ENCODE results near the gene GRID1.
A peak's percentile ranks its signal among the peaks of the same experiment; 100 is the strongest.
"Not testable (repeated sequence)": the region's sequence is repeated elsewhere in the genome, so short reads cannot be mapped to it uniquely, and the experiment has no call there.

GRID1 gene

GRCh38 chr10:85967594-85967993 lies 399.0 kb downstream of the GRID1 start:
- no peak for TF ChIP-seq JUND (IDR thresholded peaks at IDR 0.05; ENCODE audit: low read depth)
- DNase-seq (ENCODE audit: low read depth in 1 of 2, low spot score in 1 of 2): no peak
- in situ Hi-C loops (cut with HindIII; ENCODE audit: low pct_unique_long_range_greater_than_20kb, low sequenced_read_pairs): no loop called here

DNA sequence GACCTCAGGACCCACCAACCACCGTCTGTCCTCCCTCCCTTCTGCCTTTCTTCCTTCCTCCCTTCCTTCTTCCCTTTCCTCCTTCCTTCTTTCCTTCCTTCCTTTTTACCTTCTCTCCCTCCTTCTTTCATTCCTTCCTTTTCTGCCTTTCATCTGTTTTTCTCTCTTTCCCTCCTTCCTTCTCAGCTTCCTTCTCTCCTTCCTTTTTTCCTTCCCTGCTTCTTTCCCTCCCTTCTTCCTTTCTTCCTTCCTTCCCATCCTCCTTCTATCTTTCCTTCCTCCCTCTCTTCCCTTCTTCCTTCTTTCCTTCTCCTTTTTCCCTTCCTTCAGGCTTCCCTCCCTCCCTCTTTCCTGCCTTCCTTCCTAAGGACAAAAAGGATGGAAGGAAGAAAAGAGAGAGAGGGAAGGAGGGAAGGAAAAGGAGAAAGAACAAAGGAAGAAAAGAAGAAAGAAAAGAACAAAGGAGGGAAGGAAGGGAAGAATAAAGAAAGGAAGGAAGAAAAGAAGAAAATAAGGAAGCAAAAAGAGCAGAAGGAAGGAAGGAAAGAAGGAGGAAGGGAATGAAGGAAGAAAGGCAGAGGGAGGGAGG lies 405.0 kb downstream of the GRID1 start:
- in situ Hi-C loops (cut with HindIII; ENCODE audit: low pct_unique_long_range_greater_than_20kb, low sequenced_read_pairs): no loop called here
- DNase-seq (ENCODE audit: low read depth in 1 of 2, low spot score in 1 of 2): no peak
- TF ChIP-seq JUND (IDR thresholded peaks at IDR 0.05; ENCODE audit: low read depth): no peak

DNA sequence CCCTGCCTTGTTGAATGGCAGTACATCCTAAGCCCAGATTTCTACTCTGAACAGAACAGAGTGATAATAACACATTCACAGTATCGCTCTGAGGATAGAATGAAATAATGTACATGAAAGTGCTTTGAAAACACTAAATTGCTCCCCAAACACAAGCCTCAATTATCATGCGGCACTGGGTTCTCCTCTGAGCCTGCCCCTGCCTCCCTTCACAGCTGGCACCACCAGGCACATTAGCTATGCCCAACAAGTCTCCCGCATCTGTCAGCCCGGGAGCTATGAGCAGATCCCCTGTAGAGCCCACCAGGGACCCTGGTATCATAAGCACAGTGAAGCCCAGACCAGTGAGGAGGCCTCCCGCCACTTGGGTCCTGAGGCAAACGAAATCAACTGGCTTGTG lies 405.5 kb downstream of the GRID1 start:
- in situ Hi-C loops (cut with HindIII; ENCODE audit: low pct_unique_long_range_greater_than_20kb, low sequenced_read_pairs): no loop called here
- DNase-seq (ENCODE audit: low read depth in 1 of 2, low spot score in 1 of 2): no peak
- no peak for TF ChIP-seq JUND (IDR thresholded peaks at IDR 0.05; ENCODE audit: low read depth)

DNA sequence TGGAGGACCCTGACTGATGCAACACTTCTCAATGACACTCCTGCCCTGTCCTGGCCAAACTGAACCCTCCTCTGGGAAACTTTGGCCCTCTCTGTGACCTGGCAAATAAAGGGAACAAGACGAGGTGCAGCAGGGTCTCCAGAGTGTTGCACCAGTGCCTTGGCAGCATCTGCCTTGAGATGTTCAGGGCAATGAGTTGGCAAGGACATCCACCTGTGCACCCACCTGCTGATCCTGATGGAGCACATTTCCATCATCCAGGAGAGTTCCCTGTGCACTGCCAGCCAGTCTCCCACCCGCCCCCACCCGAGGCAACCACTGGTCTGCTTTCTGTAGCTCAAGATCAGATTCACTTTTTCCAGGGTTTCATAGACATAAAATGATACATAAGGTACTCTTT lies 407.4 kb downstream of the GRID1 start:
- in situ Hi-C loops (cut with HindIII; ENCODE audit: low pct_unique_long_range_greater_than_20kb, low sequenced_read_pairs): no loop called here
- TF ChIP-seq JUND (IDR thresholded peaks at IDR 0.05; ENCODE audit: low read depth): no peak

GRCh38 chr10:85950921-85951320 lies 415.7 kb downstream of the GRID1 start:
- in situ Hi-C loops (cut with HindIII; ENCODE audit: low pct_unique_long_range_greater_than_20kb, low sequenced_read_pairs): no loop called here
- DNase-seq (ENCODE audit: low read depth in 1 of 2, low spot score in 1 of 2): no peak
- no peak for TF ChIP-seq JUND (IDR thresholded peaks at IDR 0.05; ENCODE audit: low read depth)

More for the DNA sequence above, 407.4 kb downstream of the GRID1 start:
- no peak for DNase-seq (ENCODE audit: low read depth in 1 of 2, low spot score in 1 of 2)

GRCh38 chr10:85946713-85947326 lies 419.8 kb downstream of the GRID1 start:
- TF ChIP-seq JUND (IDR thresholded peaks at IDR 0.05; ENCODE audit: low read depth): no peak
- peak in 1 of 2 experiments; percentile 46 for DNase-seq (ENCODE audit: low read depth in 1 of 2, low spot score in 1 of 2)
- in situ Hi-C loops (cut with HindIII; ENCODE audit: low pct_unique_long_range_greater_than_20kb, low sequenced_read_pairs): no loop called here

DNA sequence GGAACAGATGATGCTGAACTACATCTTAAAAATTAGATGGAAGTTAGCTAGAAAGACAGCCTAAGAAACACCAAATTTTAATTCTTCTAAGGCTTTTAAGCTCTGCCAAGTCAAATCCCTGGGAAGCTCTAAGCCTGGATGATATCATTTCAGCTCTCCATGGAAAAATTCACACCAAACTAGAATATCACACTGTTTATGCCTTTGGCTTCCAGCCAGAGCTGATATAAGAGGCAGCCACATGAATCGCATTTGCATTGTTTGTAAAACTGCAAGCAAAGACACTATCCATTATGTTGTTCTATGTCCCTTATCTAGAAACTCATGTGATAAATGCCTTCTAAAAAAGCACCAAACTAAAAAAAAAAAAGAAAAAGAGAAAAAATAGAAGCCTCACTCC lies 430.4 kb downstream of the GRID1 start:
- TF ChIP-seq JUND (IDR thresholded peaks at IDR 0.05; ENCODE audit: low read depth): no peak
- in situ Hi-C loops (cut with HindIII; ENCODE audit: low pct_unique_long_range_greater_than_20kb, low sequenced_read_pairs): no loop called here
- no peak for DNase-seq (ENCODE audit: low read depth in 1 of 2, low spot score in 1 of 2)

GRCh38 chr10:85934586-85934985 lies 432.0 kb downstream of the GRID1 start:
- no peak for DNase-seq (ENCODE audit: low read depth in 1 of 2, low spot score in 1 of 2)
- in situ Hi-C loops (cut with HindIII; ENCODE audit: low pct_unique_long_range_greater_than_20kb, low sequenced_read_pairs): no loop called here
- no peak for TF ChIP-seq JUND (IDR thresholded peaks at IDR 0.05; ENCODE audit: low read depth)

DNA sequence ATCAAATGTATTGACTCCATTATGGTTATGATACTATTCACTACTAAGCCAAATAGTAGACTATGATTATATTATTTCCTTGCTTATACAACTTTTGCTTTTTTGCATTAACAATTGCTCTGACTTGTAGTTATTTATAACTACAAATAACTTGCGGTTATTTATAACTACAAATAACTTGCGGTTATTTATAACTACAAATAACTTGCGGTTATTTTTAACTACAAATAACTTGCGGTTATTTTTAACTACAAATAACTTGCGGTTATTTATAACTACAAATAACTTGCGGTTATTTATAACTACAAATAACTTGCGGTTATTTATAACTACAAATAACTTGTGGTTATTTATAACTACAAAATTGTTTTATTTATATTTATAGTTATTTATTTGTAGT lies 436.6 kb downstream of the GRID1 start:
- DNase-seq (ENCODE audit: low read depth in 1 of 2, low spot score in 1 of 2); in situ Hi-C loops (cut with HindIII; ENCODE audit: low pct_unique_long_range_greater_than_20kb, low sequenced_read_pairs): not testable (repeated sequence)

DNA sequence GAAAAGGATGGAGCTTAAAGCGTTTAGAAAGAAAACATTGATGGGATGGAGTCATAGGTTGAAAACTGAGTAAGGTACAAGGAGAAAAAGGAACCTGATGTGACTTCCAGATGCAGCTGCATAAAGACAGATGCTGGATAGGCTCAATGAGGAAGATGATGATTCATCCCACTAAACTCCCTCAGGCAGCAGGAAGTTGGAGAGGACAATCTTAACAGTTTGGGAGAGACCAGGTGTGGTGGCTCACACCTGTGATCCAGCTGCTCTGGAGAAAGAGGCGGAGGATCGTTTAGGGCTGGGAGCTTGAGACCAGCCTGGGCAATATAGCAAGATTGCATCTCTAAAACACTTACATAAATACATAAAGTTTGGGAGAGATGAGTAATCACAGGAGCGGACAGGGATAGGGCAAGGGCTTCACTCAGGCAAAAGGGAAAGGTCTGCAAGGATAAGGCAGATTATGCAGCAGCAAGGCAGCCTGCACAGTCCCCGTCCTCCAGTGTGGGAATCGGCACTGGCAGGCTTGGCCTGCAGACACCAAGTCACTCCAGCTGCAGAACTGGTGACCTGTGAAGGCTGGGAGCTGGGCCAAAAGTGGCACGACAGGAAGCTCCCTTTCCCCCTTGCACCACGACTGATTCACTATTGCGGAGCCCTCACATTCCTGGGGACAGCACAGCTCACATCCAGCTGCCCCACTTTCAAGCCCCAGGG lies 438.5 kb downstream of the GRID1 start:
- no peak for TF ChIP-seq JUND (IDR thresholded peaks at IDR 0.05; ENCODE audit: low read depth)
- DNase-seq (ENCODE audit: low read depth in 1 of 2, low spot score in 1 of 2): peak in 1 of 2 experiments; percentile 13
- in situ Hi-C loops (cut with HindIII; ENCODE audit: low pct_unique_long_range_greater_than_20kb, low sequenced_read_pairs): no loop called here

DNA sequence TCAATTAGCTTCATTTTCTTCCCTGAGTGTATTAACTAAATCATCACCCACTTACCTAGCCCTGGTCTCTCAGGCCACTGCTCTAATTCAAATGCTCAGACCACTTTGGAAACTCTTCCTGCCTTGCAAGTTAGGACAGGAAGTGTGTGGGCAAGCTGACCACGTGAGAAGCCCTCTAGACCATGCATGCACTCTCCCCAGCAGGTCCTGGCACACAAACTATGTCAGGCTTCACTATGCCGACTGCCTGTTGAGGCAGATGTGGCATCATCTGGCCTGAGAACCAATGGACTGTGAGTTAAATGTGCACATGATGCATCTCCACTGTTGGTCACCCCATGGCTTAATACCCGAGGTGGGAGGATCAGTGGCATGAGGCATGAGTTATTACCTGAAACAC lies 439.6 kb downstream of the GRID1 start:
- in situ Hi-C loops (cut with HindIII; ENCODE audit: low pct_unique_long_range_greater_than_20kb, low sequenced_read_pairs): no loop called here
- TF ChIP-seq JUND (IDR thresholded peaks at IDR 0.05; ENCODE audit: low read depth): no peak
- no peak for DNase-seq (ENCODE audit: low read depth in 1 of 2, low spot score in 1 of 2)

- in situ Hi-C loops (cut with HindIII; ENCODE audit: low pct_unique_long_range_greater_than_20kb, low sequenced_read_pairs): no loop called here
- no peak for DNase-seq (ENCODE audit: low read depth in 1 of 2, low spot score in 1 of 2)
- TF ChIP-seq JUND (IDR thresholded peaks at IDR 0.05; ENCODE audit: low read depth): no peak
Measured at GRCh38 chr10:85926136-85926535, 440.5 kb downstream of the GRID1 start.

DNA sequence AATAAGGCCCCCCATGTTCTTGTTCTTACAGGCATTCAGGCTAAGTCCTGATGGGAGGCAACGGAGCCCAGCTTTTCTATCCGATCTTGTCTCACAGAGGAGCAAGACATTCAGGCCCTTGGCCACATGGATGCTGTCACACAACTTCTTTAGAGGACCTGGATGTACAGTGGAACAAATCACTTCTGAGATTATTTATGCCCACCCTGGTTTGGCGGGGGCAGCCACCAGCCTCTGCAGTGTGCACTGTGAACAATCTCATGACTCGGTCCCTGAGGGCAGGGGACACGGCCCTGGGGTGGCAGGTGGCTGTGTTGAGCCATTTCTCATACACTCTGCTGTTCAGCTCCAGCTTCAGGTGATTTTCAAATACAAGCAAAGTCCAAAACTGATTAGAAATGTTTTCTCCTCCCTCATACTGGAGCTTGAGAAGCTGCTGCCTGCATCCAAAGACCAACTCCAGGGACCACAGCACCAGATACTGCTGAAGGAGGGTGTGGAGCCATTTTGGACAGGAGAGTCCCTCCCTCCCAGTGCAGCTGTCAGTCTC lies 441.3 kb downstream of the GRID1 start:
- no peak for DNase-seq (ENCODE audit: low read depth in 1 of 2, low spot score in 1 of 2)
- no peak for TF ChIP-seq JUND (IDR thresholded peaks at IDR 0.05; ENCODE audit: low read depth)
- in situ Hi-C loops (cut with HindIII; ENCODE audit: low pct_unique_long_range_greater_than_20kb, low sequenced_read_pairs): no loop called here
